Keratinocyte (primary cell): ENCODE measurements around the gene BOLA1.

Source experiments
- EZH2 ChIP-seq: IDR thresholded peaks from one replicate; pipeline ENCODE4 v1.6.1; 2012; ENCODE audit warnings: inconsistent platforms, mild to moderate bottlenecking, low read length, moderate library complexity
- TF ChIP-seq, protein P1 (sequence below), 3 experiments: IDR thresholded peaks in 1 of 3; conservative IDR thresholded peaks in 1 of 3; optimal IDR thresholded peaks in 1 of 3; 2 replicates in 2 of 3; 3 replicates in 1 of 3; pipeline versions ENCODE3 to v1.5.1; 2011; ENCODE audit warnings: low read length in 3 of 3, mild to moderate bottlenecking in 3 of 3, moderate library complexity in 2 of 3, control low read depth in 1 of 3, inconsistent platforms in 1 of 3; ENCODE audit not compliant: insufficient read depth in 2 of 3; ENCODE audit errors: extremely low read depth in 1 of 3

DNA sequence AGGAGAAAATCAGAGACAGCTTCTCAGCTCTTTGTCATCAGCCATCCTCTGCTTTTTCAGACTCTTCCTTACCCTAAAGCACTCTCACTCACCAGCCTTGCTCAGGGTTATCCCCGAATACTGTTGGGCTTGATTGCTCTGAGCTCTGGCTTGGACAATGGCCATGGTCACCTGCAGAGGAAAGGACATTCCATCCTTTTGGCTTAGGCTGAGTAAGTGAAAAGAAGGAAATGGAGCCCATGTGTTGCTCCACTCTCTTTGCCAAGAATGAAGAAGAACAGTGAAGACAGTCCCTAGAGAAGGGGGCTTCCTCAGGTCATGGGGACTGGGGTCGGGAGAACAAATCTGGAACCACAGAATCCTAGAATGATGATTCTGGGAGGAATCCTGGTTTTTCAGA is 35.0 kb downstream of the BOLA1 start:
- TF ChIP-seq, protein P1, sequence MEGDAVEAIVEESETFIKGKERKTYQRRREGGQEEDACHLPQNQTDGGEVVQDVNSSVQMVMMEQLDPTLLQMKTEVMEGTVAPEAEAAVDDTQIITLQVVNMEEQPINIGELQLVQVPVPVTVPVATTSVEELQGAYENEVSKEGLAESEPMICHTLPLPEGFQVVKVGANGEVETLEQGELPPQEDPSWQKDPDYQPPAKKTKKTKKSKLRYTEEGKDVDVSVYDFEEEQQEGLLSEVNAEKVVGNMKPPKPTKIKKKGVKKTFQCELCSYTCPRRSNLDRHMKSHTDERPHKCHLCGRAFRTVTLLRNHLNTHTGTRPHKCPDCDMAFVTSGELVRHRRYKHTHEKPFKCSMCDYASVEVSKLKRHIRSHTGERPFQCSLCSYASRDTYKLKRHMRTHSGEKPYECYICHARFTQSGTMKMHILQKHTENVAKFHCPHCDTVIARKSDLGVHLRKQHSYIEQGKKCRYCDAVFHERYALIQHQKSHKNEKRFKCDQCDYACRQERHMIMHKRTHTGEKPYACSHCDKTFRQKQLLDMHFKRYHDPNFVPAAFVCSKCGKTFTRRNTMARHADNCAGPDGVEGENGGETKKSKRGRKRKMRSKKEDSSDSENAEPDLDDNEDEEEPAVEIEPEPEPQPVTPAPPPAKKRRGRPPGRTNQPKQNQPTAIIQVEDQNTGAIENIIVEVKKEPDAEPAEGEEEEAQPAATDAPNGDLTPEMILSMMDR (optimal IDR thresholded peaks at IDR 0.05 in 1 of 3, IDR thresholded peaks at IDR 0.05 in 1 of 3, conservative IDR thresholded peaks at IDR 0.05 in 1 of 3; ENCODE audit: extremely low read depth in 1 of 3, insufficient read depth in 2 of 3, low read length in 3 of 3): no peak
- no peak for TF ChIP-seq EZH2
